ENCODE data around the gene PWP1. TPM values are rescaled to one million over a fixed set of nuclear protein-coding genes. Genes with fewer than 3 reads are reported as not detected.

The PWP1 gene
- polyA plus RNA-seq, 1 donor (not counting 4 experiments of a cell fraction or from before 2014, with no cell fraction given): 137 TPM

GRCh38 chr12:107677671-107678070, 7.9 kb upstream of the PWP1 start:
- Histone ChIP-seq H4K20me1 (ENCODE audit: control insufficient read depth, extremely low read depth, insufficient read depth, low read length) (no peaks in the 10 kb centered on the region), H2AFZ (ENCODE audit: control insufficient read depth, low read length) (no peak overlapping the region), H3K27ac (ENCODE audit: control insufficient read depth, insufficient read depth, low read length) (no peak overlapping the region), H3K27me3 (ENCODE audit: control insufficient read depth, extremely low read depth, insufficient read depth, low read length) (peaks cover 13% of the 10 kb centered on the region), H3K4me1 (ENCODE audit: control insufficient read depth, extremely low read depth, insufficient read depth, low read length) (no peaks in the 10 kb centered on the region), H3K9ac (ENCODE audit: control insufficient read depth, extremely low read depth, insufficient read depth, low read length) (no peak overlapping the region), H3K36me3 (ENCODE audit: control insufficient read depth in 2 of 2, extremely low read depth in 1 of 2, insufficient read depth in 2 of 2, low read length in 2 of 2) (no peaks in the 10 kb centered on the region), H3K4me2 (ENCODE audit: control insufficient read depth, extremely low read depth, insufficient read depth, low read depth, low read length) (no peak overlapping the region), H3K9me3 (ENCODE audit: control insufficient read depth, low read depth, low read length) (no peaks in the 10 kb centered on the region), H3K4me3 (ENCODE audit: control insufficient read depth in 2 of 3, extremely low read depth in 1 of 3, insufficient read depth in 2 of 3, low read depth in 1 of 3, low read length in 3 of 3) (no peak overlapping the region), H3K9me1 (ENCODE audit: control insufficient read depth, extremely low read depth, insufficient read depth, low read length) (no peaks in the 10 kb centered on the region), H3K79me2 (ENCODE audit: control insufficient read depth, insufficient read depth, low read length) (no peaks in the 10 kb centered on the region)
- no peak for TF ChIP-seq EZH2 (IDR thresholded peaks at IDR 0.05; ENCODE audit: low read length)
- TF ChIP-seq, protein P1, sequence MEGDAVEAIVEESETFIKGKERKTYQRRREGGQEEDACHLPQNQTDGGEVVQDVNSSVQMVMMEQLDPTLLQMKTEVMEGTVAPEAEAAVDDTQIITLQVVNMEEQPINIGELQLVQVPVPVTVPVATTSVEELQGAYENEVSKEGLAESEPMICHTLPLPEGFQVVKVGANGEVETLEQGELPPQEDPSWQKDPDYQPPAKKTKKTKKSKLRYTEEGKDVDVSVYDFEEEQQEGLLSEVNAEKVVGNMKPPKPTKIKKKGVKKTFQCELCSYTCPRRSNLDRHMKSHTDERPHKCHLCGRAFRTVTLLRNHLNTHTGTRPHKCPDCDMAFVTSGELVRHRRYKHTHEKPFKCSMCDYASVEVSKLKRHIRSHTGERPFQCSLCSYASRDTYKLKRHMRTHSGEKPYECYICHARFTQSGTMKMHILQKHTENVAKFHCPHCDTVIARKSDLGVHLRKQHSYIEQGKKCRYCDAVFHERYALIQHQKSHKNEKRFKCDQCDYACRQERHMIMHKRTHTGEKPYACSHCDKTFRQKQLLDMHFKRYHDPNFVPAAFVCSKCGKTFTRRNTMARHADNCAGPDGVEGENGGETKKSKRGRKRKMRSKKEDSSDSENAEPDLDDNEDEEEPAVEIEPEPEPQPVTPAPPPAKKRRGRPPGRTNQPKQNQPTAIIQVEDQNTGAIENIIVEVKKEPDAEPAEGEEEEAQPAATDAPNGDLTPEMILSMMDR (optimal IDR thresholded peaks at IDR 0.05 in 1 of 3, IDR thresholded peaks at IDR 0.05 in 1 of 3, conservative IDR thresholded peaks at IDR 0.05 in 1 of 3; ENCODE audit: extremely low read depth in 1 of 3, insufficient read depth in 2 of 3, low read length in 3 of 3): no peak
- no peak for FAIRE-seq
- no peak for DNase-seq (ENCODE audit: low read depth, low spot score)
- dilution Hi-C loops (cut with MboI; ENCODE audit: extremely low pct_ligation_motif_present, low sequenced_read_pairs): no loop called here

DNA sequence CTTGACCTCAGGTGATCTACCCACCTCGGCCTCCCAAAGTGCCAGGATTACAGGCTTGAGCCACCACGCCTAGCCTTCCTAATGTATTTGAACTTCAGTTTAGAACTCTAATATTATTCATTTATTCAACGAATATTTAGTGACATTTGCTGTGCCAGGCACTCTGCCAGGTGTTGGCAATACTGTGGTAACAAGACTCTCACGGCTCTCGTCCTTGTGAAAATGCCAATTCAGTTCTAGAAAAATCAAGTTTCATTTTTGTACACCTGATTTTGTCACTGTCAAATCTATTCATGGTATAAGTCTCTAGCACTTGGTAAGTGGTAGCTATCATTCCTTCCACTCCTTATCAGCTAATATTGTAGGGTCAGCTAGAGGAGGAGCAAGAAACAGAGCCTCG, 6.3 kb upstream of the PWP1 start:
- dilution Hi-C loops (cut with MboI; ENCODE audit: extremely low pct_ligation_motif_present, low sequenced_read_pairs): no loop called here
- H3K4me1 ChIP-seq (ENCODE audit: control insufficient read depth, extremely low read depth, insufficient read depth, low read length): no peaks in the 10 kb centered on the region
- H3K4me2 ChIP-seq (ENCODE audit: control insufficient read depth, extremely low read depth, insufficient read depth, low read depth, low read length): no peak overlapping the region
- no peaks in the 10 kb centered on the region for H3K79me2 ChIP-seq (ENCODE audit: control insufficient read depth, insufficient read depth, low read length)
- FAIRE-seq (no peak), DNase-seq (ENCODE audit: low read depth, low spot score) (no peak)
- H3K27ac ChIP-seq (ENCODE audit: control insufficient read depth, insufficient read depth, low read length): no peak overlapping the region
- no peaks in the 10 kb centered on the region for H4K20me1 ChIP-seq (ENCODE audit: control insufficient read depth, extremely low read depth, insufficient read depth, low read length)
- H3K4me3 ChIP-seq (ENCODE audit: control insufficient read depth in 2 of 3, extremely low read depth in 1 of 3, insufficient read depth in 2 of 3, low read depth in 1 of 3, low read length in 3 of 3): no peak overlapping the region
- H3K9me3 ChIP-seq (ENCODE audit: control insufficient read depth, low read depth, low read length): no peaks in the 10 kb centered on the region
- H3K9ac ChIP-seq (ENCODE audit: control insufficient read depth, extremely low read depth, insufficient read depth, low read length): no peak overlapping the region
- H2AFZ ChIP-seq (ENCODE audit: control insufficient read depth, low read length): no peak overlapping the region
- no peaks in the 10 kb centered on the region for H3K36me3 ChIP-seq (ENCODE audit: control insufficient read depth in 2 of 2, extremely low read depth in 1 of 2, insufficient read depth in 2 of 2, low read length in 2 of 2)
- TF ChIP-seq, protein P1 (optimal IDR thresholded peaks at IDR 0.05 in 1 of 3, IDR thresholded peaks at IDR 0.05 in 1 of 3, conservative IDR thresholded peaks at IDR 0.05 in 1 of 3; ENCODE audit: extremely low read depth in 1 of 3, insufficient read depth in 2 of 3, low read length in 3 of 3): no peak
- TF ChIP-seq EZH2 (IDR thresholded peaks at IDR 0.05; ENCODE audit: low read length): no peak
- H3K27me3 ChIP-seq (ENCODE audit: control insufficient read depth, extremely low read depth, insufficient read depth, low read length): peaks cover 13% of the 10 kb centered on the region
- no peaks in the 10 kb centered on the region for H3K9me1 ChIP-seq (ENCODE audit: control insufficient read depth, extremely low read depth, insufficient read depth, low read length)

Measured in keratinocyte (primary cell).